HepG2 (cell line): Measurements from ENCODE around the gene NAALADL1. TPM values are rescaled to one million over a fixed set of nuclear protein-coding genes. Genes with fewer than 3 reads are reported as not detected.

Source experiments
- FOXA3 ChIP-seq: IDR thresholded peaks from 2 replicates; pipeline ENCODE4 v1.6.1; 2016; ENCODE audit warnings: missing genetic modification reagents, missing compliant biosample characterization
- HNF4A ChIP-seq: sonication (generic); formaldehyde crosslinking; IDR thresholded peaks from 2 replicates; pipeline ENCODE4 v1.4.0; 2020; ENCODE audit warnings: missing genetic modification reagents
- ISX ChIP-seq: sonication (generic); formaldehyde crosslinking; conservative IDR thresholded peaks from 2 replicates; pipeline ENCODE4 v1.5.0; 2020; ENCODE audit warnings: missing genetic modification reagents
- JUND ChIP-seq: sonication (generic); formaldehyde crosslinking; IDR thresholded peaks from 2 replicates; pipeline ENCODE4 v1.8.0; 2022; ENCODE audit warnings: mild to moderate bottlenecking, missing genetic modification reagents
- KDM1A ChIP-seq: IDR thresholded peaks from 2 replicates; pipeline ENCODE4 v1.6.1; 2016; ENCODE audit warnings: missing compliant biosample characterization
- MLLT10 ChIP-seq: sonication (generic); formaldehyde crosslinking; IDR thresholded peaks from 2 replicates; pipeline ENCODE4 v1.4.0; 2020; ENCODE audit warnings: missing genetic modification reagents
- POLR2AphosphoS5 ChIP-seq: IDR thresholded peaks from 2 replicates; pipeline ENCODE4 v1.6.1; 2012; ENCODE audit warnings: low read depth, low read length
- STAT6 ChIP-seq: sonication (generic); formaldehyde crosslinking; IDR thresholded peaks from 2 replicates; pipeline ENCODE4 v1.4.0; 2020; ENCODE audit warnings: missing genetic modification reagents, mild to moderate bottlenecking, borderline replicate concordance
- THAP11 ChIP-seq: IDR thresholded peaks from 2 replicates; pipeline ENCODE4 v1.6.1; 2016; ENCODE audit warnings: missing biosample characterization, missing genetic modification reagents
- TRIM22 ChIP-seq: fragments of 450-650 bp; IDR thresholded peaks from 2 replicates; pipeline ENCODE4 v1.6.1; 2017
- ZBTB21 ChIP-seq: sonication (generic); formaldehyde crosslinking; IDR thresholded peaks from 2 replicates; pipeline ENCODE4 v1.4.0; 2020; ENCODE audit warnings: missing genetic modification reagents
- ZBTB4 ChIP-seq: sonication (generic); formaldehyde crosslinking; IDR thresholded peaks from 2 replicates; pipeline ENCODE4 v1.4.0; 2020; ENCODE audit warnings: missing genetic modification reagents, mild to moderate bottlenecking, borderline replicate concordance
- ZBTB42 ChIP-seq: sonication (generic); formaldehyde crosslinking; IDR thresholded peaks from 2 replicates; pipeline ENCODE4 v1.5.0; 2020; ENCODE audit warnings: mild to moderate bottlenecking, missing genetic modification reagents
- ZBTB8A ChIP-seq: sonication (generic); formaldehyde crosslinking; IDR thresholded peaks from 2 replicates; pipeline ENCODE4 v1.4.0; 2020; ENCODE audit warnings: mild to moderate bottlenecking, low read depth, missing genetic modification reagents, borderline replicate concordance
- ZNF430 ChIP-seq: sonication (generic); formaldehyde crosslinking; IDR thresholded peaks from 2 replicates; pipeline ENCODE4 v1.9.0; 2021; ENCODE audit warnings: mild to moderate bottlenecking, missing genetic modification reagents
- ZNF501 ChIP-seq: sonication (generic); formaldehyde crosslinking; IDR thresholded peaks from 2 replicates; pipeline ENCODE4 v1.5.1; 2020; ENCODE audit warnings: mild to moderate bottlenecking, moderate library complexity, missing genetic modification reagents
- ZNF569 ChIP-seq: sonication (generic); formaldehyde crosslinking; IDR thresholded peaks from 2 replicates; pipeline ENCODE4 v1.5.0; 2020; ENCODE audit warnings: mild to moderate bottlenecking, missing genetic modification reagents, moderate library complexity, borderline replicate concordance
- ZNF75D ChIP-seq: sonication (generic); formaldehyde crosslinking; IDR thresholded peaks from 2 replicates; pipeline ENCODE4 v1.8.1; 2023; ENCODE audit warnings: missing genetic modification reagents, mild to moderate bottlenecking, borderline replicate concordance
- ZNF790 ChIP-seq: sonication (generic); formaldehyde crosslinking; IDR thresholded peaks from 2 replicates; pipeline ENCODE4 v1.8.0; 2022; ENCODE audit warnings: missing genetic modification reagents, mild to moderate bottlenecking, borderline replicate concordance
- ZSCAN29 ChIP-seq: sonication (generic); formaldehyde crosslinking; conservative IDR thresholded peaks from 2 replicates; pipeline ENCODE4 v1.4.0; 2020; ENCODE audit warnings: mild to moderate bottlenecking, missing genetic modification reagents
- polyA plus RNA-seq, 8 experiments: library from polyadenylated mRNA; depleted of rRNA in 3 of 8; stranded (reverse) in 7 of 8; unstranded in 1 of 8; fragments of >200 nt; fragmentation: Illumina TruSeq in 4 of 8; extraction: Trizol in 4 of 8; gene quantifications; 2 replicates each; pipeline versions ENCODE4 v1.2.1 to v1.2.3, GENCODE V29; 2011 to 2016; ENCODE audit warnings: low read depth in 4 of 8, missing spikeins in 1 of 8, mixed read lengths in 1 of 8; ENCODE audit not compliant: insufficient read depth in 1 of 8
- total RNA-seq, 5 experiments: library from RNA; depleted of rRNA; stranded (reverse); fragments of >200 nt; fragmentation: Illumina TruSeq; extraction: Trizol; gene quantifications; 2 replicates each; pipeline ENCODE4 v1.2.3, GENCODE V29; 2016; ENCODE audit warnings: low read depth in 1 of 5
- TF ChIP-seq, protein P1 (sequence below): sonication (generic); formaldehyde crosslinking; IDR thresholded peaks from 2 replicates; pipeline ENCODE4 v1.5.1; 2020; ENCODE audit warnings: mild to moderate bottlenecking, moderate library complexity, missing genetic modification reagents

NAALADL1 gene
- total and polyA plus RNA-seq, 2 of the 13 experiments (the other 11 are each of a cell fraction or from before 2014, with no cell fraction given), result 9.3 to 33.9 TPM

DNA sequence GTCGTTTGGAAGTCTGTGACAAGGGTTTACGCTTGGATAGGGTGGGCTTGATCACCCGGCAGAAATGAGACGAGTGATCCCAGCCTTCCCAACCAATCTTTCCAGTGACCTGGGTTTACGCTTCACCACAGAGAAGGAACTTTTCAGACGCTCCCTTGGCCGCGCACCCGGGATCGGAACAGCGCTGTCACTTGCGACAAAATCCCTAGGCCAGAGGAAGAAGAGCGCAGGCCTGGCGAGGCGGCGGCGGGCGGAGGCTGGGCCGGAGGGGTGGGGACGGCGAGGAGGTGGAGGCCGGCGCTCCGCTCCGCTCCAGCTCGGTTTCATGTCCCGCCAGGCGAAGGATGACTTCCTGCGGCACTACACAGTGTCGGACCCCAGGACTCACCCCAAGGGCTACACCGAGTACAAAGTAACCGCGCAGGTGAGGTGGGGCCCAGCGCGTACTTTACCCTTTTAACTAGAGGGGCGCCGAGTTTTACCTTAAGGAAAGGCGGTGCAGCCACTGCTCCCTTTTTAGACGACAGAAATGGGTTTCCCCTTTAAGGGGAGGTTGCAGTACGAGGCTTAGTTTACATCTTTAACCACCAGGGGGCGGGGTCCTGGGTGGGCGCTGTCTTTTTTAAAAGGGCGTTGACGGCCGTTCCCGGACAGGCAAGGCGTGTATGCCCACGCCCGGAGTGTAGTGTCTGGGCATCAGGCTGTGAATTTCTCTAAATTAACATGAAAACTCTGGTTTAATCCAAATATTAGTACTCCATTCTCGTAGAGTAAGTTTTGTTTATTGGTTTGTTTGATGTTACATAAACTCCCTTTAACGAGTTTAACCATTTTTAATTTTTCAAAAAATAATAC lies 30.9 kb downstream of the NAALADL1 start, which contains the start of gene SNX15 (continued):
- TF ChIP-seq ZBTB4 (peak; percentile 85; the same call in 1 of the 2 replicates), ZNF430 (peak; percentile 85; the same call in 1 of the 2 replicates), ZNF790 (CRISPR knock-in tag) (no peak), ZNF569 (CRISPR knock-in tag) (no peak; the same call in 1 of the 2 replicates), JUND (CRISPR knock-in tag) (no peak), ISX (CRISPR knock-in tag) (no peak), HNF4A (CRISPR knock-in tag) (peak; percentile 44; the same call in 1 of the 2 replicates), ZBTB42 (CRISPR knock-in tag) (no peak), MLLT10 (CRISPR knock-in tag) (no peak), KDM1A (CRISPR knock-in tag) (no peak), THAP11 (CRISPR knock-in tag) (peak; percentile 83), TRIM22 (no peak), ZBTB21 (no peak), ZBTB8A (CRISPR knock-in tag) (no peak), FOXA3 (CRISPR knock-in tag) (peak; percentile 14; the same call in 1 of the 2 replicates), ZNF75D (CRISPR knock-in tag) (no peak), ZNF501 (CRISPR knock-in tag) (peak; percentile 96), STAT6 (0 out of 2 replicates have a peak, but pooled peaks have one; percentile 42), ZSCAN29 (0 out of 2 replicates have a peak, but pooled peaks have one; percentile 31), POLR2AphosphoS5 (peak; percentile 69)
- TF ChIP-seq, protein P1, sequence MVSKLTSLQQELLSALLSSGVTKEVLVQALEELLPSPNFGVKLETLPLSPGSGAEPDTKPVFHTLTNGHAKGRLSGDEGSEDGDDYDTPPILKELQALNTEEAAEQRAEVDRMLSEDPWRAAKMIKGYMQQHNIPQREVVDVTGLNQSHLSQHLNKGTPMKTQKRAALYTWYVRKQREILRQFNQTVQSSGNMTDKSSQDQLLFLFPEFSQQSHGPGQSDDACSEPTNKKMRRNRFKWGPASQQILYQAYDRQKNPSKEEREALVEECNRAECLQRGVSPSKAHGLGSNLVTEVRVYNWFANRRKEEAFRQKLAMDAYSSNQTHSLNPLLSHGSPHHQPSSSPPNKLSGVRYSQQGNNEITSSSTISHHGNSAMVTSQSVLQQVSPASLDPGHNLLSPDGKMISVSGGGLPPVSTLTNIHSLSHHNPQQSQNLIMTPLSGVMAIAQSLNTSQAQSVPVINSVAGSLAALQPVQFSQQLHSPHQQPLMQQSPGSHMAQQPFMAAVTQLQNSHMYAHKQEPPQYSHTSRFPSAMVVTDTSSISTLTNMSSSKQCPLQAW (CRISPR knock-in tag), result peak; percentile 69; the same call in 1 of the 2 replicates
